ENCODE results near the gene LITAFD.

The LITAFD gene

GRCh38 chr16:8919089-8919933 is 37.2 kb downstream of the LITAFD start:
- Histone ChIP-seq H3K4me1 (ENCODE audit: control insufficient read depth, low read depth, low read length) (no peaks in the 10 kb centered on the region), H3K79me2 (ENCODE audit: control insufficient read depth, insufficient read depth, low read length) (peaks cover 11% of the 10 kb centered on the region)
- no CpG with 5 or more reads among the region's 18 CpGs for WGBS (ENCODE audit: extremely low coverage, insufficient coverage, low lambda C conversion rate)

DNA sequence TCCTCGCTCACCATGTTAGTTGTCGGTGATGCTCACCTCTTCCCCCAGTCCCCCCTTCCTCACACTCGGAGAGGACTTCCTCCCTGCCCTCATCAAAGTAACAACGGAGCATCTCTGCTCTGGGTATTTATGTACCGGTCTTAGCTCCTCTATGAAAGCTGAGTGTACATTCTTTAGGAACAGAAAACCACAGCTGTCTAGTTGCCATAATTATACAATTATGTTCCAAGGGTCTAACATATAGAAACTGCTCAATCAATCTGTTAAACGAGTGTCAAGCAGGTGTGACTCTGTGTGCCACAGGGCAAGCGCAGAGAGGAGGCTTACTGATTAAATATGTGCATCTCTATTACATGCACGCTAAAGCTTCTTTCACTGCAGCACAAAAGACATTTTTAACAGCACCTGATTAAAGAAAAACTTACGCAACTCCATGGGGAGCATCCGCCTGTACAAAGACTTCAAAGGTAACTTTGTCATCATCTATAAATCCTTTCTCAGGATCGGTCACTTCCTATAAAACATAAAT is 37.8 kb downstream of the LITAFD start:
- Histone ChIP-seq H2BK5ac (ENCODE audit: low read length) (no peak overlapping the region), H3K79me2 (ENCODE audit: control insufficient read depth, insufficient read depth, low read length) (peaks cover 17% of the 10 kb centered on the region), H3K4me3 (ENCODE audit: low read length) (no peak overlapping the region), H3K23ac (ENCODE audit: low read length) (no peak overlapping the region), H3K9ac (ENCODE audit: low read length) (no peak overlapping the region), H3K4ac (ENCODE audit: low read depth, low read length) (no peak overlapping the region), H2AK5ac (ENCODE audit: low read length) (no peak overlapping the region), H3K18ac (ENCODE audit: low read length) (no peak overlapping the region), H3K36me3 (ENCODE audit: control insufficient read depth, insufficient read depth, low read length) (peaks cover 25% of the 10 kb centered on the region), H3K4me2 (ENCODE audit: low read length) (no peak overlapping the region), H3K79me1 (ENCODE audit: low read length) (peaks cover 17% of the 10 kb centered on the region), H3K4me1 (ENCODE audit: control insufficient read depth, low read depth, low read length) (no peaks in the 10 kb centered on the region), H3K27ac (ENCODE audit: low read depth, low read length) (no peak overlapping the region), H3K56ac (ENCODE audit: low read length) (no peak overlapping the region), H3K27me3 (ENCODE audit: insufficient read depth, low read length, poor library complexity) (no peaks in the 10 kb centered on the region), H4K8ac (ENCODE audit: low read depth, low read length) (no peak overlapping the region), H4K5ac (ENCODE audit: low read length) (no peak overlapping the region), H2BK120ac (ENCODE audit: low read depth, low read length) (no peak overlapping the region), H2BK15ac (replicated peaks; ENCODE audit: low read depth) (no peak overlapping the region)
- DNase-seq, result no peak
- WGBS (ENCODE audit: extremely low coverage, insufficient coverage, low lambda C conversion rate), result no CpG with 5 or more reads among the region's 11 CpGs

More at GRCh38 chr16:8919089-8919933, 37.2 kb downstream of the LITAFD start:
- H3K4me3 ChIP-seq (ENCODE audit: low read length), result no peak overlapping the region
- no peaks in the 10 kb centered on the region for H3K27me3 ChIP-seq (ENCODE audit: insufficient read depth, low read length, poor library complexity)
- peaks cover 11% of the 10 kb centered on the region for H3K79me1 ChIP-seq (ENCODE audit: low read length)
- no peak overlapping the region for H2AK5ac ChIP-seq (ENCODE audit: low read length)
- H3K18ac ChIP-seq (ENCODE audit: low read length), result no peak overlapping the region
- H3K56ac ChIP-seq (ENCODE audit: low read length), result no peak overlapping the region
- peaks cover 27% of the 10 kb centered on the region for H3K36me3 ChIP-seq (ENCODE audit: control insufficient read depth, insufficient read depth, low read length)
- no peak overlapping the region for H2BK5ac ChIP-seq (ENCODE audit: low read length)
- H4K5ac ChIP-seq (ENCODE audit: low read length), result no peak overlapping the region
- no peak overlapping the region for H4K8ac ChIP-seq (ENCODE audit: low read depth, low read length)
- H3K23ac ChIP-seq (ENCODE audit: low read length), result no peak overlapping the region
- no peak overlapping the region for H3K9ac ChIP-seq (ENCODE audit: low read length)
- no peak overlapping the region for H3K4me2 ChIP-seq (ENCODE audit: low read length)
- H2BK15ac ChIP-seq (replicated peaks; ENCODE audit: low read depth), result no peak overlapping the region
- DNase-seq, result no peak
- H3K4ac ChIP-seq (ENCODE audit: low read depth, low read length), result no peak overlapping the region
- H3K27ac ChIP-seq (ENCODE audit: low read depth, low read length), result no peak overlapping the region
- H2BK120ac ChIP-seq (ENCODE audit: low read depth, low read length), result no peak overlapping the region

GRCh38 chr16:8920645-8921346 is 38.6 kb downstream of the LITAFD start:
- Histone ChIP-seq H2BK5ac (ENCODE audit: low read length) (no peak overlapping the region), H3K9ac (ENCODE audit: low read length) (no peak overlapping the region), H2BK120ac (ENCODE audit: low read depth, low read length) (no peak overlapping the region), H3K4me1 (ENCODE audit: control insufficient read depth, low read depth, low read length) (no peaks in the 10 kb centered on the region), H3K27me3 (ENCODE audit: insufficient read depth, low read length, poor library complexity) (no peaks in the 10 kb centered on the region), H2BK15ac (replicated peaks; ENCODE audit: low read depth) (no peak overlapping the region), H3K56ac (ENCODE audit: low read length) (no peak overlapping the region), H3K4me3 (ENCODE audit: low read length) (no peak overlapping the region), H3K18ac (ENCODE audit: low read length) (no peak overlapping the region), H3K36me3 (ENCODE audit: control insufficient read depth, insufficient read depth, low read length) (peaks cover 24% of the 10 kb centered on the region), H3K79me2 (ENCODE audit: control insufficient read depth, insufficient read depth, low read length) (peaks cover 23% of the 10 kb centered on the region), H2AK5ac (ENCODE audit: low read length) (no peak overlapping the region), H3K4ac (ENCODE audit: low read depth, low read length) (no peak overlapping the region), H3K23ac (ENCODE audit: low read length) (no peak overlapping the region), H4K5ac (ENCODE audit: low read length) (no peak overlapping the region), H3K79me1 (ENCODE audit: low read length) (peaks cover 21% of the 10 kb centered on the region), H3K27ac (ENCODE audit: low read depth, low read length) (no peak overlapping the region), H4K8ac (ENCODE audit: low read depth, low read length) (no peak overlapping the region), H3K4me2 (ENCODE audit: low read length) (no peak overlapping the region)
- no CpG with 5 or more reads among the region's 6 CpGs for WGBS (ENCODE audit: extremely low coverage, insufficient coverage, low lambda C conversion rate)
- DNase-seq, result peak; percentile 27

DNA sequence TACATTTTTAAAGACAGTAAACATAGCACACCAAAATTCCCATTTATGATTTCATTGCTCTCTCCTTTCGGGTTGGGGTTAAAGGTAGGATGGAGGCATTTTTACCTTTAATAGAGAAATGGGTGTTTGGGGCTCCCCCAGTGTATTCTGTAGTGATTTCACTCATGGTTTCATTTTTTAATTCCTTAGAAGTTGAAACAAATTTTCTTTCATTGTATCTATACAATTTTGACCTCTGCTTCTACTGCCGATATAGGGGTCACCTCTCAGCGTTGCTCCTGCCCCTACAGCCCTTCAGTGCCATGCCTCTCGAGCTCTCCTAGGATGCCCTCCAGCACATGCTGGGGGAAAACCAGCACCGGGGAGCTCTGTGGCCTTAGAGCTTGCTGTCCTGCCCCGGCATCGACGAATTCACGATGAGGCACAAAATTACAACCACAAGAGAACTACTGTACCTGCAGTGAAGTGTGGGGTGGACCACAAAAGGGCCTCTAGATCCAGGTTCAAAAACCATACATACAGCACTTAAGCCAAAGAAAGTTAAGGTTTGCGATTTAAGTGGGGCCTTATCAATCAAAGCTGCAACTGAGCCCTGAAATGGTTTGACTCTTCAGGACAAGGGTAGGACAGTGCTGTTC is 39.3 kb downstream of the LITAFD start:
- no peak for DNase-seq
- Histone ChIP-seq H3K4me3 (ENCODE audit: low read length) (no peak overlapping the region), H2BK15ac (replicated peaks; ENCODE audit: low read depth) (no peak overlapping the region), H3K23ac (ENCODE audit: low read length) (no peak overlapping the region), H2BK120ac (ENCODE audit: low read depth, low read length) (no peak overlapping the region), H3K36me3 (ENCODE audit: control insufficient read depth, insufficient read depth, low read length) (peaks cover 22% of the 10 kb centered on the region), H4K5ac (ENCODE audit: low read length) (no peak overlapping the region), H3K4ac (ENCODE audit: low read depth, low read length) (no peak overlapping the region), H4K8ac (ENCODE audit: low read depth, low read length) (no peak overlapping the region), H3K79me1 (ENCODE audit: low read length) (peaks cover 21% of the 10 kb centered on the region), H3K4me1 (ENCODE audit: control insufficient read depth, low read depth, low read length) (no peaks in the 10 kb centered on the region), H2AK5ac (ENCODE audit: low read length) (no peak overlapping the region), H3K18ac (ENCODE audit: low read length) (no peak overlapping the region), H3K4me2 (ENCODE audit: low read length) (no peak overlapping the region), H3K79me2 (ENCODE audit: control insufficient read depth, insufficient read depth, low read length) (peaks cover 25% of the 10 kb centered on the region), H2BK5ac (ENCODE audit: low read length) (no peak overlapping the region), H3K56ac (ENCODE audit: low read length) (no peak overlapping the region), H3K9ac (ENCODE audit: low read length) (no peak overlapping the region), H3K27ac (ENCODE audit: low read depth, low read length) (no peak overlapping the region), H3K27me3 (ENCODE audit: insufficient read depth, low read length, poor library complexity) (no peaks in the 10 kb centered on the region)
- WGBS (ENCODE audit: extremely low coverage, insufficient coverage, low lambda C conversion rate), result no CpG with 5 or more reads among the region's 10 CpGs

GRCh38 chr16:8923199-8923598 is 41.0 kb downstream of the LITAFD start:
- Histone ChIP-seq H3K9ac (ENCODE audit: low read length) (no peak overlapping the region), H2BK15ac (replicated peaks; ENCODE audit: low read depth) (no peak overlapping the region), H3K27ac (ENCODE audit: low read depth, low read length) (no peak overlapping the region), H3K4me1 (ENCODE audit: control insufficient read depth, low read depth, low read length) (no peaks in the 10 kb centered on the region), H3K4me2 (ENCODE audit: low read length) (no peak overlapping the region), H3K4me3 (ENCODE audit: low read length) (no peak overlapping the region), H3K79me2 (ENCODE audit: control insufficient read depth, insufficient read depth, low read length) (peaks cover 33% of the 10 kb centered on the region), H3K36me3 (ENCODE audit: control insufficient read depth, insufficient read depth, low read length) (peaks cover 20% of the 10 kb centered on the region), H3K27me3 (ENCODE audit: insufficient read depth, low read length, poor library complexity) (no peaks in the 10 kb centered on the region), H2BK120ac (ENCODE audit: low read depth, low read length) (no peak overlapping the region), H4K5ac (ENCODE audit: low read length) (no peak overlapping the region), H4K8ac (ENCODE audit: low read depth, low read length) (no peak overlapping the region), H3K4ac (ENCODE audit: low read depth, low read length) (no peak overlapping the region), H3K23ac (ENCODE audit: low read length) (no peak overlapping the region), H3K18ac (ENCODE audit: low read length) (no peak overlapping the region), H3K56ac (ENCODE audit: low read length) (no peak overlapping the region), H2BK5ac (ENCODE audit: low read length) (no peak overlapping the region), H3K79me1 (ENCODE audit: low read length) (peaks cover 27% of the 10 kb centered on the region), H2AK5ac (ENCODE audit: low read length) (no peak overlapping the region)
- no CpG with 5 or more reads among the region's 11 CpGs for WGBS (ENCODE audit: extremely low coverage, insufficient coverage, low lambda C conversion rate)
- no peak for DNase-seq

All from mesendoderm (in vitro differentiated cells).